Measurements from ENCODE around the gene OR4E2. TPM values are rescaled to one million over a fixed set of nuclear protein-coding genes. Genes with fewer than 3 reads are reported as not detected.

Gene OR4E2, protein sequence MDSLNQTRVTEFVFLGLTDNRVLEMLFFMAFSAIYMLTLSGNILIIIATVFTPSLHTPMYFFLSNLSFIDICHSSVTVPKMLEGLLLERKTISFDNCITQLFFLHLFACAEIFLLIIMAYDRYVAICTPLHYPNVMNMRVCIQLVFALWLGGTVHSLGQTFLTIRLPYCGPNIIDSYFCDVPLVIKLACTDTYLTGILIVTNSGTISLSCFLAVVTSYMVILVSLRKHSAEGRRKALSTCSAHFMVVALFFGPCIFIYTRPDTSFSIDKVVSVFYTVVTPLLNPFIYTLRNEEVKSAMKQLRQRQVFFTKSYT
- total RNA-seq (not detected in 2 replicates), polyA plus RNA-seq (not detected in 2 replicates)

DNA sequence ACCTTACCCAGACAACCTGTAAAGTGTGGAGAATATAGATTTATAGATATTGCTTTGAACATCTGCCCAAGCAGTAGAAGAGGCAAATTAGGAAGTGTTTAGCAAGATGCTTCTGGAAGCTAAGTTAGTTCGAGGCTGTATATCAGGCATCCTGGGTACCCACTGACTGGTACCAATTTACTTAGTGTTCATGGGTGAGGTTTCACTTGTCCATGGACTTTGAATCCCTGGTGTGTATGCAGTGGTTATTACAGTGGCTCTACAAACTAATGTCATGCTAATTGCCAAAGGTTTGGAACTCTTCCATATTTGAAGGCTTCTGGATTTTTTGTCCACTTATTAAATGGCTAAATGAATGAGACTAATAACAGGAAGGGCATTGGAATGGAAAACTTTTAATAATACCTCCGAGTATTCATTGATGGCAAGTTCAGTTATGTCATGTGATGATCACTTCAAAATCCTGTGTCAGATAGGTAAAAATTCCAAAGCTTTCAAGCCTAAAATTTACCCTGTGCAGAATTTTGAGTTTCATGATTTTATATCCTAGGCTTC is at the start of gene OR4E2:
TSS of gene OR4E2 (plus strand) at position 505 of the 555 bp plus-strand sequence. CDS start 11,248 bp downstream, outside the sequence.
- no peaks in the 10 kb centered on the region for H3K36me3 ChIP-seq (replicated peaks; ENCODE audit: insufficient read depth, low read depth)
- no peaks in the 10 kb centered on the region for H3K79me2 ChIP-seq
- 88% methylated on average over 2 of the region's 2 CpGs for WGBS (ENCODE audit: low lambda C conversion rate, missing lambda C conversion rate)
- no peaks in the 10 kb centered on the region for H3K9me3 ChIP-seq (ENCODE audit: low read depth)
- H3K9me2 ChIP-seq (replicated peaks; ENCODE audit: insufficient read depth) = no peaks in the 10 kb centered on the region
- H3K4me1 ChIP-seq (ENCODE audit: insufficient read depth) = no peaks in the 10 kb centered on the region
- H4K20me1 ChIP-seq (ENCODE audit: insufficient read depth, poor library complexity, severe bottlenecking) = no peaks in the 10 kb centered on the region
- no peak within 1 kb of the TSS for H3K4me2 ChIP-seq
- TF ChIP-seq EZH2phosphoT487 (IDR thresholded peaks at IDR 0.05; ENCODE audit: low read depth, severe bottlenecking, unreplicated experiment) = no peak
- no peak for TF ChIP-seq EZH2 (IDR thresholded peaks at IDR 0.05; ENCODE audit: borderline replicate concordance)
- TF ChIP-seq, protein P1, sequence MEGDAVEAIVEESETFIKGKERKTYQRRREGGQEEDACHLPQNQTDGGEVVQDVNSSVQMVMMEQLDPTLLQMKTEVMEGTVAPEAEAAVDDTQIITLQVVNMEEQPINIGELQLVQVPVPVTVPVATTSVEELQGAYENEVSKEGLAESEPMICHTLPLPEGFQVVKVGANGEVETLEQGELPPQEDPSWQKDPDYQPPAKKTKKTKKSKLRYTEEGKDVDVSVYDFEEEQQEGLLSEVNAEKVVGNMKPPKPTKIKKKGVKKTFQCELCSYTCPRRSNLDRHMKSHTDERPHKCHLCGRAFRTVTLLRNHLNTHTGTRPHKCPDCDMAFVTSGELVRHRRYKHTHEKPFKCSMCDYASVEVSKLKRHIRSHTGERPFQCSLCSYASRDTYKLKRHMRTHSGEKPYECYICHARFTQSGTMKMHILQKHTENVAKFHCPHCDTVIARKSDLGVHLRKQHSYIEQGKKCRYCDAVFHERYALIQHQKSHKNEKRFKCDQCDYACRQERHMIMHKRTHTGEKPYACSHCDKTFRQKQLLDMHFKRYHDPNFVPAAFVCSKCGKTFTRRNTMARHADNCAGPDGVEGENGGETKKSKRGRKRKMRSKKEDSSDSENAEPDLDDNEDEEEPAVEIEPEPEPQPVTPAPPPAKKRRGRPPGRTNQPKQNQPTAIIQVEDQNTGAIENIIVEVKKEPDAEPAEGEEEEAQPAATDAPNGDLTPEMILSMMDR (IDR thresholded peaks at IDR 0.05; ENCODE audit: poor library complexity) = no peak
- no peak within 1 kb of the TSS for H2AFZ ChIP-seq
- no peak within 1 kb of the TSS for H3K4me3 ChIP-seq
- DNase-seq (ENCODE audit: low spot score) = no peak
- H3K27me3 ChIP-seq = no peaks in the 10 kb centered on the region
- no peak within 1 kb of the TSS for H3K27ac ChIP-seq

DNA sequence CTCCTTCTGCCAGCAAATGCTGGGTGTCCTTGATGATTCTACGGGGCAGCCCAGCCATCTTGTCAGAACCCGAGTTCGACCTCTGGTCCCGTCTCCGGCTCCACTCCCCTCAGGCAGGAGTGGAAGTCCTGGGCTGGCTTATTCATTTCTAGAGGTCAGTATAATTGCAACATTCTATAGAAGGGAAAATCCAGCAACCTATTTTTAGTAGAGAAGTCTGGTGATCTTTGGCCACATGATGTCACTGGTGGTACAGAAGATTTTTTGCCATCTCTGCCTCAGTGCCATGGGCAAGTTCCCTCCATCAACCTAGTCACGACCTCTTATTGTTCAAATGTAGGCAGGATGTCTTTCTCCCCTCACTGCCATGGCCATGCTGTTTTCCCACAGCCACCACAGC is 41.3 kb upstream of the OR4E2 start:
- Histone ChIP-seq H3K4me3 (no peak overlapping the region), H3K4me1 (ENCODE audit: insufficient read depth) (no peaks in the 10 kb centered on the region), H3K9me3 (ENCODE audit: low read depth) (no peaks in the 10 kb centered on the region), H3K27me3 (no peaks in the 10 kb centered on the region), H2AFZ (no peak overlapping the region), H3K9me2 (replicated peaks; ENCODE audit: insufficient read depth) (no peaks in the 10 kb centered on the region), H3K27ac (no peak overlapping the region), H3K4me2 (no peak overlapping the region), H3K36me3 (replicated peaks; ENCODE audit: insufficient read depth, low read depth) (no peaks in the 10 kb centered on the region), H4K20me1 (ENCODE audit: insufficient read depth, poor library complexity, severe bottlenecking) (no peaks in the 10 kb centered on the region), H3K79me2 (no peaks in the 10 kb centered on the region)
- DNase-seq (ENCODE audit: low spot score) = peak; percentile 6
- WGBS (ENCODE audit: low lambda C conversion rate, missing lambda C conversion rate) = 79% methylated on average over 6 of the region's 6 CpGs
- TF ChIP-seq, protein P1 (IDR thresholded peaks at IDR 0.05; ENCODE audit: poor library complexity) = no peak
- TF ChIP-seq EZH2phosphoT487 (IDR thresholded peaks at IDR 0.05; ENCODE audit: low read depth, severe bottlenecking, unreplicated experiment) (no peak), EZH2 (IDR thresholded peaks at IDR 0.05; ENCODE audit: borderline replicate concordance) (no peak)

DNA sequence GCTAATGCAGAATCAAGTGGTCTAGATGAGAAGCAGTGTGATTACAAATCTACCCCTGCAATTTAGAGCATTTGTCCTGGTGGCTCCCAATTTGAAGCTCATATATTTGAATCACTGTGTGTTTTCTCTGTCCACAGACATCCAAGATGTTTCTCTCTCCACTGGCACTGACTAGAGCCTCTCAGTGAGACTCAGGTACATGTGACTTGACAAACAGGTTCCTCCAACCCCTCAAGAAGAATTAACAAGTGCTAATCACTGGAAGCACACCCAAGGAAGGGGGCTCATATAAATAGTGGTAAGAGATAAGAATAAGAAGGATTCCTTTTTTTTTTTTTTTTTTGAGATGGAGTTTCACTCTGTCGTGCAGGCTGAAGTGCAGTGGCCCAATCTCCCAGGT is 39.4 kb upstream of the OR4E2 start:
- Histone ChIP-seq H3K27me3 (no peaks in the 10 kb centered on the region), H3K79me2 (no peaks in the 10 kb centered on the region), H3K4me3 (no peak overlapping the region), H3K9me3 (ENCODE audit: low read depth) (no peaks in the 10 kb centered on the region), H3K4me2 (no peak overlapping the region), H3K27ac (no peak overlapping the region), H3K4me1 (ENCODE audit: insufficient read depth) (no peaks in the 10 kb centered on the region), H4K20me1 (ENCODE audit: insufficient read depth, poor library complexity, severe bottlenecking) (no peaks in the 10 kb centered on the region), H2AFZ (no peak overlapping the region), H3K9me2 (replicated peaks; ENCODE audit: insufficient read depth) (no peaks in the 10 kb centered on the region), H3K36me3 (replicated peaks; ENCODE audit: insufficient read depth, low read depth) (no peaks in the 10 kb centered on the region)
- DNase-seq (ENCODE audit: low spot score) = no peak
- no peak for TF ChIP-seq EZH2phosphoT487 (IDR thresholded peaks at IDR 0.05; ENCODE audit: low read depth, severe bottlenecking, unreplicated experiment)
- no peak for TF ChIP-seq EZH2 (IDR thresholded peaks at IDR 0.05; ENCODE audit: borderline replicate concordance)
- TF ChIP-seq, protein P1 (IDR thresholded peaks at IDR 0.05; ENCODE audit: poor library complexity) = no peak
- WGBS (ENCODE audit: low lambda C conversion rate, missing lambda C conversion rate) = 33% methylated on average over 1 of the region's 1 CpG
